Measurements from ENCODE around the gene DEFB129.

DEFB129 gene

DNA sequence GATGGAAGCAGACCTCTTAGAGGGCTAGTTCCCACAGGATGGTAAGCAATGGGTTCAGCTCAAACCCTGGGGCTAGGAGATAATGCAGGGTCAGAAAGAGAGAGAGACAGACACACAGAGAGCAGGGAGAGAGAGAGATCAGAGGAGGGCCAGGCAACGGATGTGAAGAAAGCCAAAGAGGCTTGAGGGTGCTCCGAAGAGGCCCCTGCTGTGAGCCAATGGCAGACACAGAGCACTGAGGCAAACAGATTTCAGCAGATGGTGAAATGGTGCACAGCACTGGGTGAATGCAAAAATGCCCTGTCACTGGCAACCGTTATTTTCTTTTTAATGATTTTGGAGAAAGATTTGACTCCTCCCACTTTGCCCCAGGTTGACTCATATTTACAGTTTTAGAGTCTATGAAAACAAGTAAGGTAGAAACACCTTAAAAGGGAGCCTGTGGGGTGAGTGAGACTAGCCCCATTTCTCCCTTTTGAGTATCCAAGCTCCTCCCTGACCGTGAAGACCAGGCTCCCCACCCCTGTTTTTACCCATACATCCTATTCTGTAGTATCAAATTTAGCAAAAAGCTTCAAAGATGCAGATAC, 31.3 kb downstream of the DEFB129 start:
- TF ChIP-seq, protein P1, sequence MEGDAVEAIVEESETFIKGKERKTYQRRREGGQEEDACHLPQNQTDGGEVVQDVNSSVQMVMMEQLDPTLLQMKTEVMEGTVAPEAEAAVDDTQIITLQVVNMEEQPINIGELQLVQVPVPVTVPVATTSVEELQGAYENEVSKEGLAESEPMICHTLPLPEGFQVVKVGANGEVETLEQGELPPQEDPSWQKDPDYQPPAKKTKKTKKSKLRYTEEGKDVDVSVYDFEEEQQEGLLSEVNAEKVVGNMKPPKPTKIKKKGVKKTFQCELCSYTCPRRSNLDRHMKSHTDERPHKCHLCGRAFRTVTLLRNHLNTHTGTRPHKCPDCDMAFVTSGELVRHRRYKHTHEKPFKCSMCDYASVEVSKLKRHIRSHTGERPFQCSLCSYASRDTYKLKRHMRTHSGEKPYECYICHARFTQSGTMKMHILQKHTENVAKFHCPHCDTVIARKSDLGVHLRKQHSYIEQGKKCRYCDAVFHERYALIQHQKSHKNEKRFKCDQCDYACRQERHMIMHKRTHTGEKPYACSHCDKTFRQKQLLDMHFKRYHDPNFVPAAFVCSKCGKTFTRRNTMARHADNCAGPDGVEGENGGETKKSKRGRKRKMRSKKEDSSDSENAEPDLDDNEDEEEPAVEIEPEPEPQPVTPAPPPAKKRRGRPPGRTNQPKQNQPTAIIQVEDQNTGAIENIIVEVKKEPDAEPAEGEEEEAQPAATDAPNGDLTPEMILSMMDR (conservative IDR thresholded peaks at IDR 0.05): no peak
- TF ChIP-seq ZFX (IDR thresholded peaks at IDR 0.05): no peak
- peak overlapping the region; percentile 86 for H3K27ac ChIP-seq

DNA sequence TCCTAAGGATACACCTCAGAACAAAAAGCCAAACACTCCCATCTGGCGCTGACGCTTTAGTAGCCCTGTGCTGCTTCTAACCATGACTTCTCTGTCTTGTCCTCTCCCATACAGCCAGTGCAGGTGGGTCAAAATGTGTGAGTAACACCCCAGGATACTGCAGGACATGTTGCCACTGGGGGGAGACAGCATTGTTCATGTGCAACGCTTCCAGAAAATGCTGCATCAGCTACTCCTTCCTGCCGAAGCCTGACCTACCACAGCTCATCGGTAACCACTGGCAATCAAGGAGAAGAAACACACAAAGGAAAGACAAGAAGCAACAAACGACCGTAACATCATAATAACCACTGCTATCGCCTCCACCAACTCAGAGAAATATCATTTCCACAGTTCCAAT, 31.9 kb downstream of the DEFB129 start:
- TF ChIP-seq, protein P1 (conservative IDR thresholded peaks at IDR 0.05): no peak
- no peak for TF ChIP-seq ZFX (IDR thresholded peaks at IDR 0.05)
- peak overlapping the region; percentile 86; the same call in 1 of the 2 replicates for H3K27ac ChIP-seq

DNA sequence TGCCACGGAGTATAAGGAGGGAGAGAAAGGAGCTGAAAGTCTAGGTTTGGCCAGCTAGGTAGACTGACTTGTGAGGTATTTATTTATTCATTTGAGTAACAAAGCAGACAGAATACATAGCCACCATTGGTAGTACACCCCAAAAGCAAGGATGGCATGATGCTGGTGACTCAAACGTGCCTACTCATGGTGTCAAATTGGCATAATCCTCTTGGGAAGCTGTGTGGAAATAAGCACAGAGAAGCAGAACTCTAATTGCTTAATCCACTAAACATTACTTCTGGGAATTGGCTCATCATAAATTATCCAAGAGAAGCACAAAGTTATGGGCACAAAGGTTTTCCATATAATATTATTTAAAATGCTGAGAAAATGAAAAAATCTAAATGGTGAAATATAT, 32.9 kb downstream of the DEFB129 start:
- no peak overlapping the region for H3K27ac ChIP-seq
- TF ChIP-seq, protein P1 (conservative IDR thresholded peaks at IDR 0.05): no peak
- no peak for TF ChIP-seq ZFX (IDR thresholded peaks at IDR 0.05)

DNA sequence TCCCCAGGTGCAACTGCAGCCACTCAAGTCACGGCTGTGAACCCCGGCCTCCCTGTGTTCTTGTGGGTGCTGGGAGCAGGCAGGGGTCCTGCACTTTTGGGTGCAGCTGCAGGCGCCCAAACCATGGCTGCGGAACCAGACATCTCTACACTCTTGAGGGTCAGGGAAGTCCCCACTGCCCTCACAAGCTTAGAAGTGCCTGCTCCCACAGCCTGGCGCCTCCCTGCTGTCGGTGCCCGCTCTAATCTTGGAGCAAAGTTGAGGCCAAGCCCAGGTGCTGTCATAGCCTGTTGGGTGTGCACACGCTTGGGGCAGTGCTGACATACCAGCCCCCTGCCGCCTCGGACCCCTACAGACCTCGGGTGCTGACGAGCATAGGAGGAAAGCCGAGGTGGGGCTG, 36.6 kb downstream of the DEFB129 start:
- TF ChIP-seq, protein P1 (conservative IDR thresholded peaks at IDR 0.05): no peak
- no peak for TF ChIP-seq ZFX (IDR thresholded peaks at IDR 0.05)
- H3K27ac ChIP-seq: no peak overlapping the region

DNA sequence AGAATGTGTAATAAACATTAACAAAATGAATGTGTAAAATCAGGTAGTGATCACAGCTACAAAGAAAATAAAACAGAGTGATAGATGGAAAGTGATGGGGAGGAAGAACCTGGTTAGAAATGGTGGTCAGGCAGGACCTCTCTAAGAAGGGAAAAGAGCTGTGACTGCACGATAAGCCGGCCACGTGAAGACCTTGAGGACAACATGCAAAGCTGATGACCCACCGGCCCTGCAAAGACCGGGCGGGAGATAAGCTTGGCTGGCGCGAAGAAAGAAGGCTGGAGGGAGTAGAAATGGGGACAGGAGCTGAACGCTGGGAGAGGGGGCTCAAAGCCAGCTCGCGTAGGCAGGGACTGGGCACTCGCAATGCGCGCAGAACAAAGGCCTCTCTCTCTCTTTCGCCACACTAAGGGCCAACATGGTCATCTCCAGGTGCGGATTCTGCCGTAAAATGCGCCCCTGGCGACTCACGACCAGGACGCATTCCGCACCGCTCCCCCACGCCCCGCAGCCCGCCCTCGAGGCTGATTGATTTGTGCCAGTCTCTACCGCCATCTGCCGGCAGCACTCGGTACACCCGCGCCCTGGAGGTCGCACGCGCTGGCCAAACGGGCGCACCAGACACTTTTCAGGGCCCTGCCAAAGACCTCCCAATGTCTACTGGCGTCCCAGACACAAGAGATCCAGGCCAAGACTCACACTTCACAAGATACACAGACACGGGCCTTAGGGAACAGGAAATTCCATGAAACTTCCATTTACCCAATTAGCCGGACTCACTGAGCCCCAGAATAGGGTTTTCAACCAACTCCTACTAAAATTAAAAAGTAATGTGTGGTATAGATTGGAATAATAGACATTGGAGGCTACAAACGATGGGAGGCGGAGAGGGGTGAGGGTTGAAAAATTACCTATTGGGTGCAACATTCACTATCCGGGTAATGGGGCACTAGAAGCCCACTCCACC, 39.8 kb downstream of the DEFB129 start:
- TF ChIP-seq, protein P1 (conservative IDR thresholded peaks at IDR 0.05): peak; percentile 92
- TF ChIP-seq ZFX (IDR thresholded peaks at IDR 0.05): no peak

DNA sequence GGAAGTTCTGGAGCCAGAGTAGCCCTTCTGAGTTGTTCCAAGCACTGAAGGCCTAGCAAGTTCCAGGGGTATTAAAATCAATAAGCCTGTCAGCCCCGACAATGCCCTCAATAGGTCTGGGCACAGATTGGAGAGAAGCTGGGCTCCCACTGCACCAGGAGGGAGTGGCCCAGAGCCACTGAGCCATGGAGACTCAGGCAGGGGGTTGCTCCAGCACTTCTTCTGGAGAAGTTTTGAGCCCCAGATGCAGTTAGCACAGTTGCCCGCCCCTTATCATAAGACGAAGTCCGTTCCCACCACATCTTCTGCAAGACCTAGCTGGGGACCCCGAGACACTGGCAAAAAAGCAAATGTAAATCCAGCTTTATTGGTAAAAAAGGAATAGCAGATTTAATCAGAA, 43.5 kb downstream of the DEFB129 start:
- TF ChIP-seq, protein P1 (conservative IDR thresholded peaks at IDR 0.05): no peak
- TF ChIP-seq ZFX (IDR thresholded peaks at IDR 0.05): no peak
- no peak overlapping the region for H3K27ac ChIP-seq

More for the DNA sequence above, 39.8 kb downstream of the DEFB129 start:
- peak overlapping the region; percentile 24 for H3K27ac ChIP-seq

DNA sequence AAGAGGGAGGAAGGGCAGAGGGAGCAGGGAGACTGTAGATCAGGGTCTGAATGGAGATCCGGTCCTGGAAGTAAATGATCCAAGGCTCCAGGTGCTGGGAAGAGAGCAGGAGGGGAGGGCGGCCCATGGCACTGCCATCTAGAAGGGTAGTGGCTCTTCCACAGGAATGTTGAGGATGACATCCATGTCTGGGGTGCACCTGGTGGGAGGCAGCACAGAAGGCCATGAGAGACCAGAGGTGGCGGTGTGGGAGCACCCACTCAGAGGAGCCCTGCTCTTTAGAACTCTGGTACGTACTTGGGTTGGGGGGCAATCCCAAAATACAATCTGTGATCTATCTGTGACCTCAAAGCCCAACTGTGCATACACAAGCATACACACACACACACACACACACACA, 44.0 kb downstream of the DEFB129 start:
- TF ChIP-seq, protein P1 (conservative IDR thresholded peaks at IDR 0.05): no peak
- no peak for TF ChIP-seq ZFX (IDR thresholded peaks at IDR 0.05)
- no peak overlapping the region for H3K27ac ChIP-seq
